Pancreas (tissue), 10 donors: ENCODE data around the gene RUNDC3A. TPM values are rescaled to one million over a fixed set of nuclear protein-coding genes. Genes with fewer than 3 reads are reported as not detected.
A peak's percentile ranks its signal among the peaks of the same experiment; 100 is the strongest.

Source experiments
- ATAC-seq, 4 donors: fragments of 200-7000 bp; cut with Tn5 transposase; one replicate each; pipeline versions ENCODE4 v1.8.0 to v1.9.1; 2020; ENCODE audit warnings: mild to moderate bottlenecking in 4 of 4, moderate library complexity in 4 of 4
- DNase-seq, 6 donors: peaks; one replicate each; pipeline ENCODE4 v3.0.0-alpha.2; 2020
- FAIRE-seq: peaks from 2 replicates; lab custom pipeline; 2012; peaks lifted over from hg19 to GRCh38; lab: Jason Lieb, UNC
- H3K27ac ChIP-seq, 4 donors: fragments of 200-600 bp; sonication (generic); 1 replicate in 3 of 4; 2 replicates in 1 of 4; pipeline versions ENCODE4 v1.5.0 to v1.8.0; 2020
- H3K27me3 ChIP-seq, 4 donors: fragments of 200-600 bp; one replicate each; pipeline ENCODE4 v1.8.0; 2021
- H3K36me3 ChIP-seq, 3 donors: fragments of 200-600 bp; sonication (generic) in 1 of 3; one replicate each; pipeline versions ENCODE4 v1.5.0 to v1.8.0; 2020 to 2021
- H3K4me1 ChIP-seq, 3 donors: fragments of 200-600 bp; one replicate each; pipeline ENCODE4 v1.8.0; 2021
- H3K4me3 ChIP-seq, 4 donors: fragments of 200-600 bp; sonication (generic) in 2 of 4; one replicate each; pipeline versions ENCODE4 v1.5.0 to v1.8.0; 2020 to 2021
- H3K9me3 ChIP-seq, 4 donors: fragments of 200-600 bp; one replicate each; pipeline ENCODE4 v1.8.0; 2021
- WGBS, 2 donors: extraction: QIAGEN DNeasy Blood & Tissue Kit; methylation state at CpG; one replicate each; pipeline ENCODE4 v1.1.7; 2013; 5-methylcytosine and 5-hydroxymethylcytosine counted together
- intact Hi-C, 3 donors: fragments of 100-400 bp; cut with DNase I; formaldehyde crosslinking; loops; one replicate each; pipeline versions ENCODE4 v1.11.1 to v1.14.2; 2022
- polyA plus RNA-seq, 2 donors: library from polyadenylated mRNA; stranded (reverse); fragments of 200-250 nt; gene quantifications; one replicate each; pipeline ENCODE4 v1.2.3, GENCODE V29; 2013
- total RNA-seq, 6 donors: library from RNA; stranded (reverse); fragmentation: NEBNext Ultra II Directional in 4 of 6; extraction: Animal tissue kit (Norgen Biotek cat#: 25700) in 4 of 6; gene quantifications; one replicate each; pipeline versions ENCODE4 v1.2.1 to v1.2.4, GENCODE V29; 2021 to 2023
- TF ChIP-seq, protein P1 (sequence below), 4 donors: fragments of 200-600 bp; sonication (generic) in 3 of 4; IDR thresholded peaks; one replicate each; pipeline versions ENCODE4 v1.5.0 to v1.8.0; 2021; ENCODE audit warnings: antibody characterized with exemption in 4 of 4
- donor health status: healthy with polysubstance abuse.
- donor health status: DM: no; HTN: no; CAD: no; lungs with moderate emphysema.
- donor health status: DM: no; HTN: no; CAD: no.
- donor health status: control.
- donor health status: control.
- donor health status: Bipolar disorder and iron deficiency.
- donor health status: DM: yes; HTN: yes; CAD: no.
- donor health status: DM: no; HTN: no; CAD: no.
- donor health status: DM: no; HTN: no; CAD: no.
- donor health status: DM: yes; HTN: yes; CAD: no.

Gene RUNDC3A
- total and polyA plus RNA-seq, 8 donors, result 0.56 to 59.4 (median 4.1) TPM

- Histone ChIP-seq H3K36me3 (no peaks in the 10 kb centered on the region), H3K4me1 (peaks cover 0 to 3% (median 1%) of the 10 kb centered on the region in 3 donors), H3K9me3 (no peaks in the 10 kb centered on the region), H3K4me3 (no peak overlapping the region), H3K27me3 (no peaks in the 10 kb centered on the region), H3K27ac (no peak overlapping the region)
- FAIRE-seq (no peak), ATAC-seq (peak; percentile 19 to 62 (median 56)), DNase-seq (peak in 4 of 6 donors; percentile 58 to 82 (median 62))
- WGBS, 2 donors, result 2% methylated on average over 7 of the region's 7 CpGs
- TF ChIP-seq, protein P1, sequence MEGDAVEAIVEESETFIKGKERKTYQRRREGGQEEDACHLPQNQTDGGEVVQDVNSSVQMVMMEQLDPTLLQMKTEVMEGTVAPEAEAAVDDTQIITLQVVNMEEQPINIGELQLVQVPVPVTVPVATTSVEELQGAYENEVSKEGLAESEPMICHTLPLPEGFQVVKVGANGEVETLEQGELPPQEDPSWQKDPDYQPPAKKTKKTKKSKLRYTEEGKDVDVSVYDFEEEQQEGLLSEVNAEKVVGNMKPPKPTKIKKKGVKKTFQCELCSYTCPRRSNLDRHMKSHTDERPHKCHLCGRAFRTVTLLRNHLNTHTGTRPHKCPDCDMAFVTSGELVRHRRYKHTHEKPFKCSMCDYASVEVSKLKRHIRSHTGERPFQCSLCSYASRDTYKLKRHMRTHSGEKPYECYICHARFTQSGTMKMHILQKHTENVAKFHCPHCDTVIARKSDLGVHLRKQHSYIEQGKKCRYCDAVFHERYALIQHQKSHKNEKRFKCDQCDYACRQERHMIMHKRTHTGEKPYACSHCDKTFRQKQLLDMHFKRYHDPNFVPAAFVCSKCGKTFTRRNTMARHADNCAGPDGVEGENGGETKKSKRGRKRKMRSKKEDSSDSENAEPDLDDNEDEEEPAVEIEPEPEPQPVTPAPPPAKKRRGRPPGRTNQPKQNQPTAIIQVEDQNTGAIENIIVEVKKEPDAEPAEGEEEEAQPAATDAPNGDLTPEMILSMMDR (IDR thresholded peaks at IDR 0.05), result peak; percentile 69 to 86 (median 82)
- intact Hi-C loops, result loop anchor here in 1 of 3 donors (5.0 kb wide), 1 partner anchor 119 kb away; no protein-coding TSS in a partner anchor
These were observed 22.9 kb downstream of the RUNDC3A start for GRCh38 chr17:44331249-44331760.

GRCh38 chr17:44333371-44333770 is 25.0 kb downstream of the RUNDC3A start:
- DNase-seq, result peak in 1 of 6 donors; percentile 6
- H3K36me3 ChIP-seq, result no peaks in the 10 kb centered on the region
- TF ChIP-seq, protein P1 (IDR thresholded peaks at IDR 0.05), result no peak
- no peaks in the 10 kb centered on the region for H3K9me3 ChIP-seq
- H3K4me1 ChIP-seq, result peaks cover 0 to 3% (median 0%) of the 10 kb centered on the region in 3 donors
- WGBS, 2 donors, result 69 to 83% methylated on average over 5 of the region's 5 CpGs
- no peak for FAIRE-seq
- intact Hi-C loops, result loop anchor here in 1 of 3 donors (5.0 kb wide), 1 partner anchor 121 kb away; no protein-coding TSS in a partner anchor
- H3K4me3 ChIP-seq, result no peak overlapping the region
- no peaks in the 10 kb centered on the region for H3K27me3 ChIP-seq
- ATAC-seq, result peak in 2 of 4 donors; percentile 19 to 41
- H3K27ac ChIP-seq, result no peak overlapping the region

GRCh38 chr17:44334315-44334714 is 25.9 kb downstream of the RUNDC3A start:
- Histone ChIP-seq H3K9me3 (no peaks in the 10 kb centered on the region), H3K27me3 (no peaks in the 10 kb centered on the region), H3K27ac (no peak overlapping the region), H3K4me1 (peaks cover 0 to 3% (median 0%) of the 10 kb centered on the region in 3 donors), H3K4me3 (no peak overlapping the region), H3K36me3 (no peaks in the 10 kb centered on the region)
- FAIRE-seq (no peak), ATAC-seq (no peak), DNase-seq (no peak)
- 44 to 46% methylated on average over 2 of the region's 2 CpGs for WGBS, 2 donors
- intact Hi-C loops, result loop anchor here in 1 of 3 donors (5.0 kb wide), 1 partner anchor 122 kb away; no protein-coding TSS in a partner anchor
- TF ChIP-seq, protein P1 (IDR thresholded peaks at IDR 0.05), result no peak

- Histone ChIP-seq H3K27ac (no peak overlapping the region), H3K4me1 (peaks cover 0 to 3% (median 0%) of the 10 kb centered on the region in 3 donors), H3K4me3 (no peak overlapping the region), H3K27me3 (no peaks in the 10 kb centered on the region), H3K36me3 (no peaks in the 10 kb centered on the region), H3K9me3 (no peaks in the 10 kb centered on the region)
- peak in 1 of 4 donors; percentile 26 for ATAC-seq
- intact Hi-C loops, result loop anchor here in 1 of 3 donors (5.0 kb wide), 1 partner anchor 122 kb away; no protein-coding TSS in a partner anchor
- TF ChIP-seq, protein P1 (IDR thresholded peaks at IDR 0.05), result no peak
- no peak for FAIRE-seq
- no peak for DNase-seq
- 41 to 53% methylated on average over 3 of the region's 3 CpGs for WGBS, 2 donors
These were observed 26.3 kb downstream of the RUNDC3A start for GRCh38 chr17:44334727-44335126.

GRCh38 chr17:44335564-44335963 is 27.2 kb downstream of the RUNDC3A start:
- no peak for FAIRE-seq
- no peaks in the 10 kb centered on the region for H3K27me3 ChIP-seq
- H3K4me3 ChIP-seq, result no peak overlapping the region
- no peaks in the 10 kb centered on the region for H3K9me3 ChIP-seq
- intact Hi-C loops, result no loop called here
- TF ChIP-seq, protein P1 (IDR thresholded peaks at IDR 0.05), result no peak
- no peak overlapping the region for H3K27ac ChIP-seq
- H3K36me3 ChIP-seq, result no peaks in the 10 kb centered on the region
- 43 to 63% methylated on average over 3 of the region's 3 CpGs for WGBS, 2 donors
- peaks cover 0 to 3% (median 0%) of the 10 kb centered on the region in 3 donors for H3K4me1 ChIP-seq
- DNase-seq, result no peak
- peak in 1 of 4 donors; percentile 58 for ATAC-seq
